HCT116 (cell line): Measurements from ENCODE around the gene RBMS1. TPM values are rescaled to one million over a fixed set of nuclear protein-coding genes. Genes with fewer than 3 reads are reported as not detected.

ENCODE experiments used
- ATAC-seq: fragments of 200-7000 bp; cut with Tn5 transposase; 2 replicates; pipeline ENCODE4 v1.9.1; 2020; ENCODE audit warnings: mild to moderate bottlenecking, moderate library complexity
- BruUV-seq: library from RNA; stranded (reverse); fragments of 400-500 nt; replicated peaks from 2 replicates; lab custom pipeline; 2021; lab: Mats Ljungman, UMichigan
- CTCF ChIA-PET: fragments of 300-600 bp; sonication (Branson Sonifier 250); formaldehyde crosslinking; loops from one replicate; lab custom pipeline; 2021; ENCODE audit warnings: antibody characterized with exemption; lab: Charles Lee
- POLR2A ChIA-PET: fragments of 300-600, 350-600 bp; sonication (Branson Sonifier 250); formaldehyde crosslinking; loops from one replicate; lab custom pipeline; 2021; ENCODE audit warnings: antibody characterized with exemption; lab: Charles Lee
- RAD21 ChIA-PET, 2 experiments: fragments of 300-600 bp; sonication (Branson Sonifier 250); formaldehyde crosslinking; loops; one replicate each; lab custom pipeline; 2023; ENCODE audit warnings: low total read pairs in 2 of 2; ENCODE audit not compliant: uncharacterized antibody in 2 of 2, unreplicated experiment in 2 of 2, low non-redundant PET in 1 of 2; lab: Charles Lee
- DNase-seq: peaks from one replicate; pipeline ENCODE4 v3.0.0-alpha.2; 2010; ENCODE audit warnings: low read depth, low spot score
- H2AFZ ChIP-seq: fragments of 200-600 bp; shearing (Covaris generic), sonication (generic); 2 replicates; pipeline ENCODE4 v1.6.1; 2017; ENCODE audit warnings: low read depth, mixed run types, mixed read lengths, antibody characterized with exemption, low read length; ENCODE audit not compliant: poor library complexity, severe bottlenecking
- H3K27ac ChIP-seq: 2 replicates; pipeline ENCODE4 v1.5.1; 2012; ENCODE audit warnings: low read depth, low read length
- H3K27me3 ChIP-seq: fragments of 200-600 bp; sonication (generic); 2 replicates; pipeline ENCODE4 v1.6.1; 2016; ENCODE audit warnings: mixed run types, low read length, mixed read lengths; ENCODE audit not compliant: insufficient read depth
- H3K36me3 ChIP-seq, 2 experiments: fragments of 200-500 bp in 1 of 2; fragments of 200-600 bp in 1 of 2; sonication (Bioruptor generic) in 1 of 2; sonication (generic) in 1 of 2; 2 replicates each; pipeline versions ENCODE4 v1.5.1 to v1.6.1; 2014 to 2016; ENCODE audit warnings: low read length in 2 of 2, inconsistent platforms in 1 of 2, mixed read lengths in 1 of 2, mixed run types in 1 of 2; ENCODE audit not compliant: insufficient read depth in 2 of 2, control insufficient read depth in 1 of 2
- H3K4me1 ChIP-seq, 2 experiments: fragments of 200-600 bp in 1 of 2; sonication (generic) in 1 of 2; 2 replicates each; pipeline versions ENCODE4 v1.5.1 to v1.6.1; 2012 to 2017; ENCODE audit warnings: low read length in 2 of 2, inconsistent platforms in 1 of 2, mild to moderate bottlenecking in 1 of 2, mixed read lengths in 1 of 2, mixed run types in 1 of 2, moderate library complexity in 1 of 2; ENCODE audit not compliant: insufficient read depth in 2 of 2, control insufficient read depth in 1 of 2
- H3K4me2 ChIP-seq: fragments of 200-600 bp; sonication (generic); 2 replicates; pipeline ENCODE4 v1.6.1; 2017; ENCODE audit warnings: mixed run types, low read length, mixed read lengths
- H3K4me3 ChIP-seq, 2 experiments: fragments of 200-600 bp in 1 of 2; sonication (generic) in 1 of 2; replicated peaks in 1 of 2; 2 replicates each; pipeline ENCODE4 v1.5.1; 2011 to 2016; ENCODE audit warnings: low read length in 2 of 2, control low read depth in 1 of 2, low read depth in 1 of 2, mild to moderate bottlenecking in 1 of 2, mixed read lengths in 1 of 2, mixed run types in 1 of 2
- H3K79me2 ChIP-seq: fragments of 200-600 bp; sonication (generic); 2 replicates; pipeline ENCODE4 v1.6.1; 2017; ENCODE audit warnings: mild to moderate bottlenecking, mixed run types, low read length, moderate library complexity, mixed read lengths; ENCODE audit not compliant: insufficient read depth
- H3K9ac ChIP-seq: fragments of 200-600 bp; sonication (generic); 2 replicates; pipeline ENCODE4 v1.6.1; 2016; ENCODE audit warnings: low read length, mixed read lengths
- H3K9me2 ChIP-seq: fragments of 200-600 bp; sonication (generic), shearing (Covaris generic); 2 replicates; pipeline ENCODE4 v1.6.1; 2017; ENCODE audit warnings: mixed run types, mild to moderate bottlenecking, moderate library complexity; ENCODE audit not compliant: insufficient read depth
- H3K9me3 ChIP-seq, 2 experiments: fragments of 200-500 bp in 1 of 2; fragments of 200-600 bp in 1 of 2; sonication (Bioruptor generic) in 1 of 2; sonication (generic) in 1 of 2; 2 replicates each; pipeline ENCODE4 v1.6.1; 2014 to 2017; ENCODE audit warnings: low read length in 2 of 2, mixed read lengths in 2 of 2, inconsistent platforms in 1 of 2, low read depth in 1 of 2, mild to moderate bottlenecking in 1 of 2, mixed run types in 1 of 2, moderate library complexity in 1 of 2; ENCODE audit not compliant: control insufficient read depth in 1 of 2, insufficient read depth in 1 of 2
- H4K20me1 ChIP-seq: fragments of 200-600 bp; sonication (generic), shearing (Covaris generic); 2 replicates; pipeline ENCODE4 v1.6.1; 2017; ENCODE audit warnings: mixed run types, mild to moderate bottlenecking, moderate library complexity; ENCODE audit not compliant: insufficient read depth
- ATF3 ChIP-seq: IDR thresholded peaks from 2 replicates; pipeline ENCODE4 v1.6.1; 2012
- CBX3 ChIP-seq: IDR thresholded peaks from 2 replicates; pipeline ENCODE4 v1.6.1; 2012; ENCODE audit warnings: low read depth
- EGR1 ChIP-seq: IDR thresholded peaks from 2 replicates; pipeline ENCODE4 v1.6.1; 2012; ENCODE audit warnings: low read depth
- ELF1 ChIP-seq: IDR thresholded peaks from 2 replicates; pipeline ENCODE4 v1.6.1; 2012; ENCODE audit warnings: low read depth, borderline replicate concordance
- EZH2 ChIP-seq: fragments of 200-600 bp; sonication (generic); IDR thresholded peaks from 2 replicates; pipeline ENCODE4 v1.6.1; 2017; ENCODE audit warnings: antibody characterized with exemption, mixed run types
- EZH2phosphoT487 ChIP-seq: fragments of 200-600 bp; IDR thresholded peaks from 2 replicates; pipeline ENCODE4 v1.6.1; 2018; ENCODE audit warnings: antibody characterized with exemption, borderline replicate concordance
- FOSL1 ChIP-seq: IDR thresholded peaks from 2 replicates; pipeline ENCODE4 v1.6.1; 2012; ENCODE audit warnings: low read depth
- JUND ChIP-seq: IDR thresholded peaks from 2 replicates; pipeline ENCODE4 v1.6.1; 2012
- RAD21 ChIP-seq: IDR thresholded peaks from 2 replicates; pipeline ENCODE4 v1.6.1; 2012; ENCODE audit warnings: low read depth, mild to moderate bottlenecking
- SRF ChIP-seq: IDR thresholded peaks from 2 replicates; pipeline ENCODE4 v1.6.1; 2012; ENCODE audit warnings: low read depth
- TCF7L2 ChIP-seq: IDR thresholded peaks from 2 replicates; pipeline ENCODE4 v1.7.0; 2011; ENCODE audit warnings: borderline replicate concordance, inconsistent platforms; ENCODE audit not compliant: insufficient read depth, insufficient read length; ENCODE audit errors: extremely low read depth
- YY1 ChIP-seq: IDR thresholded peaks from 2 replicates; pipeline ENCODE4 v1.6.1; 2011; ENCODE audit warnings: low read length, low read depth, moderate library complexity, mild to moderate bottlenecking; ENCODE audit not compliant: insufficient replicate concordance; ENCODE audit errors: extremely low read depth
- ZBTB33 ChIP-seq: IDR thresholded peaks from 2 replicates; pipeline ENCODE4 v1.6.1; 2011; ENCODE audit warnings: mild to moderate bottlenecking, low read length, moderate library complexity; ENCODE audit not compliant: insufficient replicate concordance; ENCODE audit errors: extremely low read depth
- ZFX ChIP-seq: fragments of 450-650 bp; IDR thresholded peaks from 2 replicates; pipeline ENCODE4 v1.6.1; 2017
- ZNF274 ChIP-seq: fragments of 200-500 bp; sonication (Bioruptor generic); IDR thresholded peaks from 2 replicates; pipeline ENCODE4 v1.6.1; 2014; ENCODE audit warnings: mild to moderate bottlenecking, low read depth, low read length, inconsistent platforms
- intact Hi-C: fragments of 100-400 bp; cut with micrococcal nuclease; formaldehyde crosslinking; loops from 2 replicates; pipeline ENCODE4 v1.10.0; 2022
- total RNA-seq: library from RNA; stranded (reverse); gene quantifications from one replicate; pipeline ENCODE4 v1.2.1, GENCODE V29; 2021; ENCODE audit not compliant: unreplicated experiment

Gene RBMS1
- total RNA-seq, 1 experiment from 2014 or later = 17.6 TPM

- Histone ChIP-seq H3K9me3 (no peaks in the 10 kb centered on the region), H3K4me1 (no peaks in the 10 kb centered on the region), H3K36me3 (no peaks in the 10 kb centered on the region), H3K9ac (no peak overlapping the region), H2AFZ (no peak overlapping the region), H3K79me2 (no peaks in the 10 kb centered on the region), H3K4me3 (no peak overlapping the region), H3K27ac (no peak overlapping the region), H3K4me2 (no peak overlapping the region), H4K20me1 (no peaks in the 10 kb centered on the region), H3K9me2 (no peaks in the 10 kb centered on the region), H3K27me3 (no peaks in the 10 kb centered on the region)
- intact Hi-C loops = no loop called here
- no peak for TF ChIP-seq ZNF274
- TF ChIP-seq ZBTB33 = no peak
- TF ChIP-seq SRF = no peak
- TF ChIP-seq EZH2phosphoT487 = no peak
- TF ChIP-seq CBX3 = no peak
- no peak for TF ChIP-seq ATF3
- TF ChIP-seq JUND = no peak
- TF ChIP-seq YY1 = no peak
- no peak for TF ChIP-seq TCF7L2
- no peak for TF ChIP-seq ELF1
- no peak for TF ChIP-seq EGR1
- TF ChIP-seq ZFX = no peak
- no peak for TF ChIP-seq FOSL1
- no peak for TF ChIP-seq EZH2
- no peak for TF ChIP-seq RAD21
- DNase-seq (no peak), ATAC-seq (no peak)
- BruUV-seq = no TSS peak
- ChIA-PET CTCF (no interaction called here), RAD21 (no interaction called here), POLR2A (no interaction called here)
Measured at GRCh38 chr2:160532388-160532787, 38.8 kb upstream of the RBMS1 start.
